SW480 (cell line): ENCODE results near the gene MIER3.

Source experiments
- DNase-seq: peaks from one replicate; pipeline ENCODE4 v3.0.0-alpha.2; 2016; ENCODE audit warnings: low spot score

The MIER3 gene

GRCh38 chr5:56898213-56898612 lies 53.7 kb downstream of the MIER3 start:
- no peak for DNase-seq

DNA sequence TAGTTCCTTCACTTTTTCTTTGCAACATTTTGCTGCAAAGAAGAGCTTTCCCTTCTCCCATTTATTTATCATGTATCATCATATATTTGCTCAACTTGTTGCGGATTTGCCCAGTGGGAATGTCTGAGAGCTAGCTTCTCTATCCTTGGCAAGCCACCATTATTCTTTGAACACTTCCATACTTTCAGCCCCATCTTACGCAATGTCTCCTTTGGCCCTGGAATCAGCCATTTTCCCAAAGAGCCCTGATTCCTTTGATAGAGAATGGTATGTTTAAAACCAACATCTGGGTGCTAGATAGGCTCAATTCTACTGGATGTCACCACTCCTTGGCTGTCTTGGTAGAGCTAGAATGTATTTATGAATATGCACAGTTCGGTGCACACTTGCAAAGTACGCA lies 55.2 kb downstream of the MIER3 start:
- no peak for DNase-seq

DNA sequence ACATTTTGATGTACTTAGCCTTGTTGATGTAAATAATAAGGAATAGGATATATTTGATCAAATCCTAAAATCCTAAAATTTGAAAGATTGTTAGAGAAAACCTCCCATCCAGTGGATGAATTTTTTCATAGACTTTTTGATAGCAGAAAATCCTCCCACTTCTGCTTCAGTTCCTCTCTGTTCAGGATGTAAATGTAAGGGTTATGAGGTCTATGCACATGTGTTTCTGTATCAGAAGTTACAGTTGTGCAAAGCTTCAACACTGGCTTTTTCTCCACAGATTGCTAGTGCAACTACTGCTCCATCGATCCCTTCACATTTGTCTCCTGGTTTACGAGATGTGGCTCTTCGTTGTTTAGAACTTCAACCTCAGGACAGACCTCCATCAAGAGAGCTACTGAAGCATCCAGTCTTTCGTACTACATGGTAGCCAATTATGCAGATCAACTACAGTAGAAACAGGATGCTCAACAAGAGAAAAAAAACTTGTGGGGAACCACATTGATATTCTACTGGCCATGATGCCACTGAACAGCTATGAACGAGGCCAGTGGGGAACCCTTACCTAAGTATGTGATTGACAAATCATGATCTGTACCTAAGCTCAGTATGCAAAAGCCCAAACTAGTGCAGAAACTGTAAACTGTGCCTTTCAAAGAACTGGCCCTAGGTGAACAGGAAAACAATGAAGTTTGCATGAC lies 58.5 kb downstream of the MIER3 start:
- no peak for DNase-seq

- no peak for DNase-seq
Measured at GRCh38 chr5:56881571-56881970, 70.4 kb downstream of the MIER3 start.

GRCh38 chr5:56876327-56876726 lies 75.6 kb downstream of the MIER3 start:
- DNase-seq = no peak

- DNase-seq = no peak
Measured at GRCh38 chr5:56873056-56873455, 78.9 kb downstream of the MIER3 start.

DNA sequence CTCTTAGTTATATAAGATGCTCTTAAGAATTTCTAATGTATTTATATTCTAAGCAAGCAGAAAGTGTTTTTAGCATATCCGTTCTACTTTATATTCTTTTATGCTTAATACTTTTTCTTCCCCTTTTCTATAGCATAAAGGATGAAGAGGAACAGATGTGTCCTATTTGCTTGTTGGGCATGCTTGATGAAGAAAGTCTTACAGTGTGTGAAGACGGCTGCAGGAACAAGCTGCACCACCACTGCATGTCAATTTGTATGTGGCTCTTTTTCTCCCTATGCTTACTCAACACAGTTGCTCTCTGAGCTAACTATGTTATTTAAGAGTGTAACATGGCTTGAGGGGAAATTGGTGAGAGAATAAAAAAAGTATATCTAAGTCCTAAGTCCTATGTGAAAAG lies 80.1 kb downstream of the MIER3 start:
- no peak for DNase-seq
